A204.1 (cell line): Measurements from ENCODE around the gene RSAD1.

Source experiments
- FAIRE-seq: peaks from 2 replicates; lab custom pipeline; 2012; peaks lifted over from hg19 to GRCh38; lab: Jason Lieb, UNC

The RSAD1 gene

GRCh38 chr17:50519141-50519834, 40.6 kb downstream of the RSAD1 start:
- FAIRE-seq: no peak

GRCh38 chr17:50520483-50520882, 41.8 kb downstream of the RSAD1 start:
- no peak for FAIRE-seq

DNA sequence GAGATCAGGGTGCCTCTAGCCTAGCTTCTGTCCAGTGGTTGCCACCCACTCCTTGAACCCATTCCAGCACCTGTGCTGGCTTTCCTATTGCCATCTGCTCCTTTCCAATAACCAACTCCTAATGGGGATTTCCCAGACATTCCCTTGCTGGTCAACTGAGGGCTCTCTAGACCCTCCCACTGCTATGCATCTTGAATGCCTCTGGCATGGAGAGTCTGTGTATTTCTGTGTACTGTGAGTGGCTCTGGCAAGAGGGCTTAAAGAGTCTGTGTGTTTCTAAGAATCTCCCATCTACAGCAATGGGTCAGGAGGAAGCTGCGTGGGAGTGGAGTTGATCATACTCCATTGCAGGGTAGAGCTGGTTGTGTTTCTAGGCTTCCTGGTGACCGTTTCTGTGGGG, 42.9 kb downstream of the RSAD1 start:
- no peak for FAIRE-seq

GRCh38 chr17:50522766-50523165, 44.1 kb downstream of the RSAD1 start:
- no peak for FAIRE-seq

- no peak for FAIRE-seq
Observed at GRCh38 chr17:50523208-50523607, 44.5 kb downstream of the RSAD1 start.

GRCh38 chr17:50524838-50525237, 46.2 kb downstream of the RSAD1 start:
- FAIRE-seq: no peak

DNA sequence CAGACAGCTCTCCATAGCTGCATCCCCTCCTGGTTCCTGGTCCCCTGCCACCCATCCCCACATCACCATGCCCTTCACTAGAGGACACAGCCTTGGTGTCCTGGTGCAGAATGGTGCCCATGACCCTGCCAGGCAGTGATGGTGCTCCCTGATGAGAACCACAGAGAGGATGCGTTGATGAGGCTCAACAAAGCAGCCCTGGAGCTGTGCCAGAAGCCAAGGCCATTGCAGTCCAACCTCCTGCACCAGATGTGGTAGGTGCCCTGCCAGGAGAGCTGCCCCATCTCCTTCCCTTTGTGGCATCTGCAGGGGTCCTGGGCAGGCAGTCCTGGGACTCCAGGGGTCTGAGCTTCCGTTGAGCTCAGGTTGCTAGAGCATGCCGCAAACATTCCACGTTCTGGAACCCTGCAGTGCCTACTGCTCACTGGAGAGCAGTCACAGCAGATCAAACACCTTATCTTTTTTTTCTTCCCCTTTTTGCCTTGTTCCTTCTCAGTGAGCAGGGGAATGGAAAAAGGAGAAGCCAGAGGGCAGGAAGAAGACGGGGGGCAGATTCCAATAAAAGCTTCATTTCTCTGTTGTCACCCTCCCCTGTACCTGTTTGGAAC, 48.6 kb downstream of the RSAD1 start:
- no peak for FAIRE-seq

DNA sequence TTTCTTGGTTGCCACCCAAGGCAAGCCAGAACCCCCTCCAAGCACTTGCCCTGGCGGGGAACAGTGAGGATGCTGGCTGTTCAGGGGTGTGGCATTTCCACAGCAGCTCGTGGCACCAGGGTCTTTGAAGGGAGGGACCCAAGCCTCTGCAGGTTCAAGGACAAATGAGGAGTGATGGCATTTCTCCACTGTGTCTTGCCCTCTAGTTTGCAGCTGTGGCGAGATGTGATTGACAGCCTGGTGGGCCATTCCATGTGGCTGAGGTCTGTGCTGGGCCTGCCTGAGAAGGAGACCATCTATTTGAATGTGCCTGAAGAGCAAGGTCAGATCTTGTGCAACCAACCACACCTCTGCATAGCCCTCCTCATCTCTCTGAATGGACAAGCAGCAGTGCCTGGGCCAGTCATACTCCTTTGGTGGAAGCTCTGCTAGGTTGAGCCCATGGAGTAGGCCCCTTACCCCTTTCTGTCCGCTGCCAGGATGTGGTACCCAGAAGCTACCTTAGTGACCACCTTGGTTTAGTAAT, 49.4 kb downstream of the RSAD1 start:
- no peak for FAIRE-seq

GRCh38 chr17:50529849-50530248, 51.2 kb downstream of the RSAD1 start:
- no peak for FAIRE-seq

DNA sequence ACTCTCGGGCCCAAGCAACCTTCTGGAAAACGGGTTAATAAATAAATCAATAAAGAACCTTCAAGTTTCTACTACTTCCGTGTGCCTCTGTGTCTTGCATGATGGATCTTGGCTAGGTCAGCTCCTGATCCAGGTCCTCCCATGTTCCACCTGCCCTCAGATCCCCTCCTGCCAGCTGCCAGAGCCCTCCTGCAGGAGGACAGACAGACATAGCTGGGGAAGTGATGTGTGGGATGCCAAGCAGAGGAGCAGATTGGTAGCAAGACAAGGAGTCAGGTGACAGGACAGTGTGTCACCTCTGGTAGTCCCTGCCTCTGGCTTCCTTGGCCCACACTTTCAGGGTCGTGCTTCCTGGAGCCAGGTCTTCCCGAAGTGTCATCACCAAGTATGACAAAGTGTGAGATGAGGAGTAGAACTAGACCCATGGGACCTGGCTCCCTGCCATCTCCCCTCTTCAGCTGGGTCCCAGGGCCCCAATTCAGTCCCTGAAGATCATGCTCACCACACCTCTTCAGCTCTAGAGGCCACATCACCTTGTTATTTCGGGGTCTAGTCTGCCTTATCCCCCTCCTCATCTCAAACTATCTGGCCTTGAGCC, 52.9 kb downstream of the RSAD1 start:
- no peak for FAIRE-seq

- no peak for FAIRE-seq
Observed at GRCh38 chr17:50532452-50533024, 53.9 kb downstream of the RSAD1 start, which contains the start of gene EPN3. EPN3 (plus strand) TSS chr17:50532735; CDS start chr17:50536557, 3,822 bp downstream.

GRCh38 chr17:50533185-50533584, 54.5 kb downstream of the RSAD1 start:
- FAIRE-seq: no peak

DNA sequence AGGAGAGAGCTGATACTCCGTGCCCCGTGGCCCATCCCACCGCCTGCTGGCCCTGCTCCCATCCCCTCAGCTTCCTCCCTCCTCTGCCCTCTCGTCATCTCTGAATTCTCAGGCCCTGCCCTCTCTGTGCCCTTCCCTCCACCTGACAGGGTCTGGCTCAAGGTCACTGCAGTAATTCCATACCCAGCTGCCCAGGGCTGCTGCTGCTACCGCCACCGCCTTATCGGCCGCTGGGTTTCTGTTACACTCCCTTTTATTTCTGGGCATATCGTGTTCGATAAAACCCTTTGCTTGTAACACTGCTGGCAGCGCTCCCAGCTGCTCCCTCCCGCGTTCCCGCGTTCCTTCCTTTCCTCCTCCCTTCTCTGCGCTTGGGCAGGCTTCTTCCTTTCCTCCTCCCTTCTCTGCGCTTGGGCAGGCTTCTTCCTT, 55.1 kb downstream of the RSAD1 start:
- FAIRE-seq: no peak

DNA sequence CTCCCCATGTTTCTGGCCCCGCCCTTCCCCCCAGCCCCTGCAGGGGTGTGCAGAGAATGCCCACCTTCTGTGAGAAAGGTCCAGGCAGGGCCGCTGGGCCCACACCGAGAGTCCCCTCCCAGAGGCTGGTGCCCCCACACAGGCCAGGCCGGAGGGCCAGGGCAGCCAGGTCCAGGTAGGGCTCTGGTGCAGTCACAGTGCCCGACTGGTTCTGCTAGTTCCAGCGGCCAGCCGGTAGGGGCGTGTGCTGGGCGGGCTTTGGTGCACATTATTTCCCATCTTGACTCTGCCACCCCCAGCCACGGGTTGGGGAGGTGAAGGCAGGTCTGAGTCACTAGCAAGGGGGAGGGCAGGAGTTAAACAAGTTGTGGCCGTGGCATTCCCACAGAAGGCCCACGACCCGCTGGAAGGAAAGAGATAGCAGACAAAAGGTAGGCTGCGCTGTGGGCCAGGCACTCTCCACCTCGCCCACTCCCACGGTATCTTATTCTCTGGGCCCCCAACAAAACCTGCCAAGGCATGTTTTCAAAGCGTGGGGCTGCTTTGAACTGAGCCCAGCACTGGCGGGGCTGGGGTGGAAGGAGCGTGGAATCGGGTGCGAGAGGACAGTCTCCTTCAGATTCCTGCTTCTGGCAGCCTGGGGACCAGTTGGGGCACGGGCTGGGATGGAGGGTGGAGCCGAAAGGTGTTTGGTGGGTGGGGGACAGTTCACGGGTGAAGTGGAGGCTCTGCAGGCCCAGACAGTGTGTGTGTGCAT, 55.7 kb downstream of the RSAD1 start:
- no peak for FAIRE-seq

DNA sequence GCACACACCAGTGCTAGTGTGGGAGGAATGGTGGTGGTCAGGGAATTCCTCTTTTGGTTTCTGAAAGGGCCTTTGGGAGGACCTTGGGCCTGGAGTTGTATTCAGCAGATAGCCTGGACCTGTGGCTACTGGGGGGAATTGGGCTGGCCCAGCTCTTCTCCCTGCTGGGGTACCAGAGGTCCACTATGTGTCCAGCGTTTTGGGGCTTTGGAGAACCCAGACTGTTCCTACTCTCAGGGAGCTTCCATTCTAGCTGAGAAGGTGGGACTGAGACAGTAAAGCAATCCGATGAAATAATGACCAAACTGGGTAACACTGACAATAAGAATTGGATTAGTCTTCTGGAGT, 56.3 kb downstream of the RSAD1 start:
- FAIRE-seq: no peak

DNA sequence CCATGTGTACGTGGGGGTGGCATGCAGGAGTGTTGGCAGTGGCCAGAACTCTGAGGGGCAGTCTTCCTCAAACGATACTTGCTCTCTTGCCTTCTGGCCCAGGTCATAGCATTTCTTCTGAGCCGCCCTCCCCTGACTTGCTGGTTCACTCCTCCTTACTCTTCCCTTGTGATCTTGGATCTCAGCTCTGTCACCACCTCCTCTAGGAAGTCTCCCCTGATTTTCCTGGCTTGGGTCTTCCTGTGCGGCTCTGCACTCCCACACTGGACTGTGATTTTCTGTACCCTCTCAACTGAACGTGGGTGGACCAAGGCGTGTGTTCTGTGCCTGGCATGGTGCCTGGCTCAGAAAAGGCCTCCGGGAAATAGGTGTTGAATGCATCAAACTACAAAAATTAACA, 56.7 kb downstream of the RSAD1 start:
- no peak for FAIRE-seq
